Measurements from ENCODE around the gene ADCK1. TPM values are rescaled to one million over a fixed set of nuclear protein-coding genes. Genes with fewer than 3 reads are reported as not detected.

Gene ADCK1
- total RNA-seq, 4 donors from 2014 or later, result 3.5 to 11.0 (median 5.5) TPM

- intact Hi-C loops (cut with DNase I; ENCODE audit: low total_unique reads), result no loop called here
- TF ChIP-seq POLR2A (IDR thresholded peaks at IDR 0.05), result no peak
- TF ChIP-seq, protein P1, sequence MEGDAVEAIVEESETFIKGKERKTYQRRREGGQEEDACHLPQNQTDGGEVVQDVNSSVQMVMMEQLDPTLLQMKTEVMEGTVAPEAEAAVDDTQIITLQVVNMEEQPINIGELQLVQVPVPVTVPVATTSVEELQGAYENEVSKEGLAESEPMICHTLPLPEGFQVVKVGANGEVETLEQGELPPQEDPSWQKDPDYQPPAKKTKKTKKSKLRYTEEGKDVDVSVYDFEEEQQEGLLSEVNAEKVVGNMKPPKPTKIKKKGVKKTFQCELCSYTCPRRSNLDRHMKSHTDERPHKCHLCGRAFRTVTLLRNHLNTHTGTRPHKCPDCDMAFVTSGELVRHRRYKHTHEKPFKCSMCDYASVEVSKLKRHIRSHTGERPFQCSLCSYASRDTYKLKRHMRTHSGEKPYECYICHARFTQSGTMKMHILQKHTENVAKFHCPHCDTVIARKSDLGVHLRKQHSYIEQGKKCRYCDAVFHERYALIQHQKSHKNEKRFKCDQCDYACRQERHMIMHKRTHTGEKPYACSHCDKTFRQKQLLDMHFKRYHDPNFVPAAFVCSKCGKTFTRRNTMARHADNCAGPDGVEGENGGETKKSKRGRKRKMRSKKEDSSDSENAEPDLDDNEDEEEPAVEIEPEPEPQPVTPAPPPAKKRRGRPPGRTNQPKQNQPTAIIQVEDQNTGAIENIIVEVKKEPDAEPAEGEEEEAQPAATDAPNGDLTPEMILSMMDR (IDR thresholded peaks at IDR 0.05 in 4 of 5, conservative IDR thresholded peaks at IDR 0.05 in 1 of 5), result no peak
- in situ Hi-C loops (cut with MboI; ENCODE audit: low sequenced_read_pairs in 4 of 4), result no loop called here
- no peaks in the 10 kb centered on the region for H3K36me3 ChIP-seq
- H3K27me3 ChIP-seq, result peaks cover 0 to 10% (median 0%) of the 10 kb centered on the region in 3 donors
- H3K9me3 ChIP-seq, result no peaks in the 10 kb centered on the region
- DNase-seq, result no peak
- peaks cover 0 to 4% of the 10 kb centered on the region in 2 donors for H3K4me1 ChIP-seq
- H3K4me3 ChIP-seq, result no peak overlapping the region
- ATAC-seq, result no peak
- H3K27ac ChIP-seq, result no peak overlapping the region
Measured at GRCh38 chr14:77979666-77980351, 179.9 kb downstream of the ADCK1 start.

DNA sequence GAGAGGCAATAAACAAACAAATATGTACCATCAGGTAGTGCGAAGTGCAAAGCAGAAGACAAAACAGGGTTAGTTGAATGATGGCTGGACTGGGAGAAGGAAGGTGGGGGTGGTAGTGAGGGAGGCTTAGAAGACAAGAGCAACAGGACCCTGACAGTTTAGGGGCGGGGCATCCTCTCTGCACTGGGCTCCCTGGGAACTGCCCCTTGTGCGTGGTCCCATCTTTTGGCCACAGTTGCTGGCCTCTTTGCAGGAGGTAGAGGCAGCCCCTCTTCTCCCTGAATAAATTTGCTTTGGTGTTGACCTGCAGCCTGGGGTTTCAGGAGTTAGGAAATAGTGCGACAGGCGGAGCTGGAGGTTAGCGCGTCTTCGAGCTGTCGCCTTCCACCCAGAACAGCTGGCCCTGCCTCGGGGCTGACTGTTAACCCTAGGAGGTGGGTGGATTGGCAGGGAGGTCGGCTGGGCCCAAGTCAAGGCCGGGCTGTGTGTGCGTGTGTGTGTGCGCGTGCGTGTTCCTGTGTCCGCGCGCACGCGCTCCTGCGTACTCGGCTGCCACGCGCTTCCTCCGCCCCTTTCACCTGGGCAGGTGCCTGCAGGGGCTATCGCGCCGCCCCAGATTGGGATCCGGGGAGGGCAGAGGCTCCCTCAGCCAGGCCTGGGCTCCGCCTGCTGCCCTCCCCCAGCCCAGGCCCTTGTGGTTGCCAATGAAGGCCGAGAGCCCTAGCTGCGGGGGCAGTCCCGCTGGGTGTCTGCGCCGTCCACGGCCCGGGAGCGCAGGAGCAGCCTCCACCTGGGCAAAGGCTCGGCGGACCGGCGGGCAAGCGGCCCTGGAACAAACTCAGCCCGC lies 180.8 kb downstream of the ADCK1 start:
- in situ Hi-C loops (cut with MboI; ENCODE audit: low sequenced_read_pairs in 4 of 4) (no loop called here), intact Hi-C loops (cut with DNase I; ENCODE audit: low total_unique reads) (no loop called here)
- peaks cover 0 to 10% (median 0%) of the 10 kb centered on the region in 3 donors for H3K27me3 ChIP-seq
- H3K4me3 ChIP-seq, result peak overlapping the region; percentile 36 to 46 (median 41)
- H3K9me3 ChIP-seq, result no peaks in the 10 kb centered on the region
- H3K36me3 ChIP-seq, result no peaks in the 10 kb centered on the region
- no peak for TF ChIP-seq POLR2A (IDR thresholded peaks at IDR 0.05)
- TF ChIP-seq, protein P1 (IDR thresholded peaks at IDR 0.05 in 4 of 5, conservative IDR thresholded peaks at IDR 0.05 in 1 of 5), result no peak
- DNase-seq, result no peak
- H3K27ac ChIP-seq, result no peak overlapping the region
- peaks cover 3 to 4% of the 10 kb centered on the region in 2 donors for H3K4me1 ChIP-seq
- ATAC-seq, result no peak

Other genes with a start within 250 kb of the ADCK1 start
- 10 to 100 TPM in 1 of 4 donors, 1 to 10 TPM in 3; 6.5 to 10.4 (median 7.0) TPM for gene SPTLC2, start 183.5 kb upstream of the ADCK1 start, total RNA-seq
- 10 to 100 TPM; 12.2 to 16.2 (median 13.6) TPM for gene ALKBH1, start 92.1 kb upstream of the ADCK1 start, total RNA-seq
- 100 to 1,000 TPM; 293 to 550 (median 332) TPM for gene SLIRP, start 92.0 kb upstream of the ADCK1 start, total RNA-seq
- 10 to 100 TPM; 47.1 to 59.7 (median 54.4) TPM for gene SNW1, start 39.0 kb upstream of the ADCK1 start, total RNA-seq